GM18907 (cell line): ENCODE data around the gene SGCD.
A peak's percentile ranks its signal among the peaks of the same experiment; 100 is the strongest.

Experiments
- ATAC-seq: cut with Tn5 transposase; IDR thresholded peaks from one replicate; pipeline ENCODE4 v1.9.1; 2021; ENCODE audit warnings: mild to moderate bottlenecking, moderate library complexity; ENCODE audit not compliant: unreplicated experiment

Gene SGCD

DNA sequence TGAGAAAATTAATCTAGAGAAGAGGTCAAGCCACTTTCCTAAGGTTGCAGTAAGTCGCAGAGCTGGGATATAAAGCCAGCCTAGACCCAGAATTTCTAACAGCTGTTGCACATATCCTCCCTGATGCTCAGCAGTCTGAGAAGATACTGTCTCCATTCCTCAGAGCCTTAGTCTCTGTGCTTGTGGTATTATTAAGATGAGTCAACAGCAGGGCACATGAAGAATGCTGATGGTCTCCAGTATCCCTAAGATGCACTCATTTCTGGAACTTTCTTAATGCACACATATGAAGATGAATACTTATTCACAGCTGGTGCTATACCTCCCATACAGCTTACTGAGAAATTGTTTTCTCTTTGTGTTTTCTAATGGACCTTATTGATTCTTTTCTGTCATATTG is 32.5 kb downstream of the SGCD start:
- no peak for ATAC-seq

DNA sequence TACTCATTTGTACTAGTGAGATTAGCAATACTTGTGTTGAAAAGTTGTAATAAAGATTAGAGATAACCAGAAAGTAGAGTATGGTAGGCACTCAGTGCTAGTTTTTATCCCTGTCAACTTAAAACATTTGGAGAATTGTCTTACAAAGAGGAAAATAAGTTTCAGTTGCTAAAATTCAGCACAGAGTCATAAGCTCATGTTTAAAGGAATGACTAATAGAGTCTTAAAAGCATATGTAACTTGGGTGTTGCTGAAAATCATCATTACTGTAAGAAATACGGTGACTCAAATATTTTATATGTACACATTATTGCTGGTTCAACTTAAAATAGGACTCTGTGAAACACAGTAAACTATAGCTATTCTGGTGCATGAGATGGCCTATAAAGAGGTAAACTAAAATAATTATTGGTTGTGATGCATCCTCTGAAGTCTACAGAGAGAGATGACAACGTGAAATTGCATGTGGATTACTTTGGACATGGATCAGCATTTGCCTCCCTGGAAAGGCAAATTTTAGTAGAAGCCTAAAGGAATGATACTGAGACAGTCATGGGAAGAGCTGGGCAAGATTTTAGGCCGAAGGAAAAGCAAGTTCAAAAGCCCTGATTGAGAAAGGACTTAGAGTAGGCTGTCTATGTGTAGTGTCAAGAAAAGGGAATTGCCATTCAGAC is 34.6 kb downstream of the SGCD start:
- ATAC-seq, result no peak

DNA sequence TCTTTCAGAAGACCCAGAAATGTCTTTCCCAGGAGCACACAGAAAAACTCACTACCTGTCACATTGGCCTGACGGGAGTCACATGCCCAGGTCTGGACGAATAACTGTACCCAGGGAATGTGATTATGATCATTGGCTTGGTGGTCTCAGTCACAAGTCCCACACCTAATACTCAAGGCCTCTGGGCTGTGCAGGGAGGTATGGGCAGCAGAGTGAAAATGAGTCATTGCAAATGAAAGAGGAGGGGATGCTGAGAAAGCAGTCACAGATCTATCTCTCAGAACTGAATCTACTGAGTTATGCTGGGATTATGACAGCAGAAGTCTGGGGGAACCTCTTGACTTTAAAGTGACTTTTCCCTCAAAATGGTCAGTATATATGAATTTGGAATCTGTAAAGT is 36.9 kb downstream of the SGCD start:
- no peak for ATAC-seq

DNA sequence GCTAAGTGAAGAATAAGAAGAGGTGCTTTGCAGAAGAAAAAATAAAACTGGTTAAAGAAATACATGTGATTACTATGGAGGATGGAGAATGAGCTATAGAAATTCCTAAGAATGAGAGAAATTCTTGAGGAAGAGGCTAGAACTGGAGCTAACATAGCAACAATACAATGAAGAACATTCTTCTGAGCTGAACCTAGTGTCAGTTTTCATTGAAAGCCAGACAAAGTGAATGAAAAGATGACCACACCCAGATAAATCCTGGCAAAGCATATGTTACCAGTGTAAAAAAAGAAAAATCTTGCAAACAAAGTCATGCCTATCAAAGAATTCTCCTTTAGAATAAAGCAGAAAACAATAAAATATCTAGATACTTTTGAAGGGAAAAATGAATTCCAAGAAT is 39.6 kb downstream of the SGCD start:
- ATAC-seq, result no peak

DNA sequence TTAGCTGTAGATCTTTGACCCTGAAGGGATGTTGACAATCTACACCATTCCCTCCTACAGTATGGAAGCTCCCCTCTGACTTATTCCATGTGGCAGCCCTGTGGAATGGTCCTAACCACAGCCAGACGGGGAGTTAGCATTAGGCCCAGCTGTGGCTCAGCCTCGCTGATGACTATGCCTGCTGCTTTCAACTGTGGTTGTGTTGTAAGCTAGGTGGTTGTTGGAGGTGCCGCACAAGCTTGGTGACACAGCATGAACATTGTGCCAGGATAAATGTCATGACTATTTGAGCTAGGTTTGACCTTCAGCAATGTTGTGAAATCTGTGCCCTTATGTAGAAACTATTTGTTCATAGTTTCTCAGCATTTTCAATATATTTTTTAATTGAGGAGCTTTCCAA is 40.6 kb downstream of the SGCD start:
- no peak for ATAC-seq

DNA sequence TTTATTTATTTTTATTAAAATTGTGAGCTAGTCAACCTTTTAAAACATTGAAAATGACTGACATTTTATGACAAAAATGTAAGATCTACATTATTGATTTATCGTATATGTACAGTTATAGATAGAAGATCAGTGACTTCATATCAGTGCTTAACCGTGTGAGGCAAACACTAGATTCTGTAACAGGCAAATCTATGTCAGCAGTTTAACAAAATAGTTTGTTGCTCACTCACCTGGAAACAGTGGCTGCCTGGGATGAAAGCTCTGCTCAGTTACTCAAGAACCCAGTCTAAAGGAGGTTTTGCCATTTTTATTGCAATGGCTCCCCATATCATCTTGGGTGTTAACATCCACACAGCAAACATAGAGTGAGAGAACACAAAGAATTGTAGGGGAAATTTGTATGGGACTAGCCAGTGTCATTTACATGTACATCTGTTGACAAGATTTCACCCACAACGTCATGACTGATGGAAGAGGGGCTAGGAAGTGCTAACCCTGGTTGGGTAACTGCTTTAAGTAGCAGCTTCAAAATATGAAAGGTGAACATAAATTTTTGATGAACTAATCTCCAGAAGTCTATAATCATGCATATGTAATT is 49.0 kb downstream of the SGCD start:
- peak; percentile 66 for ATAC-seq

DNA sequence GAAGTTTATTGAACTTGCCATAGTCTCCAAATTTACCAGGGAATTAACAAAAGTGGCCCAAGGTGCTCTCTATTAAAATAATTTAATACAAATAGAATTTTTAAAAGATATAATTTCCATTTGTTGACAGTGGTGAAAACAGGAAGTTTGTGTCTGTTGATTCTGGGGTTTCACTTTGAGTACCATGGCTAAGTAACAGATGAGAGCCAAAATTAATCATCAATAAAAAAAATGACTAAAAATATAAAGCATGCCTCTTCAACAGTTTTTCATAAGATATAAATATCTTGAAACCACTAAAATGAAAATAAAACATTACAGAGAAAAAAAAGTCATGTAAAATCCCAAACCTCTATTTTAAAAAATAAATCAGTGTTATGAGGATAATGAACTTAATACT is 49.8 kb downstream of the SGCD start:
- ATAC-seq, result peak; percentile 77

DNA sequence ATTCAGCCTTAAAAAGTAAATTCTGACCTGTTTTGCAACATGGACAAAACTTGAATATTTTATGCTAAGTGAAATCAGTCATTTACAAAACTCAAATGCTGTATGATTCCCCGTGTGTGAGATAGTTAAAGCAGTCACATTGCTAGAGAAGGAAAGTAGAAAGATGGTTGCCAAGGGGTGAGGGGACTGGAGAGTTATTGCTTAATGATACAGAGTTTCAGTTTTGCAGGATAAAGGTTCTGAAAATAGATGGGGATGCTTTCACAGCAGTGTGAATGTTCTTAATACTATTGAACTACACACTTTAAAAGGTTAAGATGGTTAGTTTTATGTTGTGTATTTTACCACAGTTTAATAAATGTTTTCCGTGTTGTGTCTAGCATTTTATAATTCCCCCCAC is 51.2 kb downstream of the SGCD start:
- ATAC-seq, result peak; percentile 44

DNA sequence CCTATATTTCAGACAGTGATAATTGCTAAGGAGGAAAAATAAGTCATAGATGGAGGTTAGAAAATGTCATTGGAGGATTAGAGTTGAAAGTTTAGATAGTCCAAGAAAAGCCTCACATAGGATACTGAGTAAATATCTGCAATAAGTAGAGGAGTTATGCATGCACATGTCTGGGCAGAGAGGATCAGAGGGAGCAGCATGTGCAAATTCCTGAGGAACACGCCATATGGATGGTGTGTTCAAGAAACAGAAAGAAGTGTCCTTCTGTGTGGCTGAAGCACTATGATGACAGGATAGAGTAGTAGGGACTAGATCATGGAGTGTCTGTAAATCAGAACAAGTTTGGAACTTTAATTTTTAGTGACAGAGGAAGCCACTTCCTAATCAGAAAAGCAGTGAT is 52.2 kb downstream of the SGCD start:
- ATAC-seq, result no peak

DNA sequence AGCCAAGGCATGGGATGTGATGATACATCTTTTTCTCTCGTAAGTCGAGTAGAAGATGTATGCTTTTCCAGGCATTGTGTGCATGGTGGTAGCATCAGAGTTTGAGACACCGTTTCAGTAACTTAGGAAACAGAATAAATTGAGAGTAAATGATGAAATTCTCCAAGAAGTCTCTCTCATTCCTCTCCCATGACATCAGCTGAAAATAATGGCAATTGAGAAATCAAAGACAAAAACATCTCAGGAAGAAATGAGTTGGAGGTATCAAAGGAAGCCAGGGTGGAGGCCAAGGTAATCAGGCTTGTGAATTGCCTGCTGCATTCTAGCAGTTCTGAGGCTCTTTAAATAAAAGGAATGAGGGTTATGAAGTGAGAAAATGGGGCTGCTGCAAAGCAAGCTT is 53.9 kb downstream of the SGCD start:
- no peak for ATAC-seq

DNA sequence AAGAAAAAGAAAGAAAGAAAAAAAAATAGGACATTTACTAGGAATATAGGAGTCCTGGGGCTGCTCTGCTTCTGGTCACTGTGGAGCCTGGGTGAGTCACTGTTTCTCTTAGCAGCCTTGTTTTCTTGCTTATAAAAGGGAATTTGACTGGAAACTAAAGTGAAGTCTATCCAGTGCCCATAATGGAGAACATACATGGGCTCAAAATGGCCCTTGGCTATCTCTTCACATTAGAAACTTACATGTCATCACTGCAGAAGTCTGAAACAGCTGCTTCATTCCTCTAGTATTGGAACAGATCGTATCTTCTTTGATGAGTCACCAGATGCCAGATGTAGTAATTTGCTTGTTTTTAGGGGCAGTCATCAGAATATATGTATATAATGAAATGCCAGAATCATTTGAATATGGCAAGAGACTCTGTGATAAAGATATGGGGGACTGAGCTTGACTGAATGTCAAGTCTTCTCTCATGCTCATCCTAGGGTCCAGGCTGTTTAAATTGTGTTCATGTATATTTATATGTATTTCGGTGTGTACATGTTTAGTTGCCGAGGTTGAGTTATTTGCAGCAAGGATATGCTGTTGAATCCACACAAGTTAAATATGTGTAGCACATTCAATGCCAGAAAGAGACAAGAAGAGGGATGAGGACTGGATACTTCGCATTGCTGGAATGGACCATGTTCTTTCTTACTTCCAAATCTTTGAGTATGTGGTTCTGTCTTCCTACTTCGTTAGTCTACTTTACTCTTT is 56.7 kb downstream of the SGCD start:
- no peak for ATAC-seq

DNA sequence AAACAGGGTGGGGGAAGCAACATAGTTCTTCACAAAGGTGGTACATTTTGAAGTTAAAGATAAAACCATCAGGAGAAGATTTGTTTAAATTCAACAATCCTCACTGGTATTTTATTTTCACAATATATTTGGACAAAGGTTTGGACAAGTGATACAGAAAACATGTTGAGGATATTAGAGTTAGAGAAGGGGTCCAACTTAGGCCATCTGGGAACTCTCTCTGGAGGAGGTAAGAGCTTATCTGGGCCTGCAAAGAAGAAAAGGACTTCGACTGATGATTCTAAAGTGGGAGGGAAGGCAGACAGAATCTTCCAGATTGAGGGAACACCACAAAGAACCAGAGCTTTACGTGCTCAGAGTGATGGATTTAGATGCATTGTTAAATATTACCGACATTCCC is 58.5 kb downstream of the SGCD start:
- no peak for ATAC-seq

DNA sequence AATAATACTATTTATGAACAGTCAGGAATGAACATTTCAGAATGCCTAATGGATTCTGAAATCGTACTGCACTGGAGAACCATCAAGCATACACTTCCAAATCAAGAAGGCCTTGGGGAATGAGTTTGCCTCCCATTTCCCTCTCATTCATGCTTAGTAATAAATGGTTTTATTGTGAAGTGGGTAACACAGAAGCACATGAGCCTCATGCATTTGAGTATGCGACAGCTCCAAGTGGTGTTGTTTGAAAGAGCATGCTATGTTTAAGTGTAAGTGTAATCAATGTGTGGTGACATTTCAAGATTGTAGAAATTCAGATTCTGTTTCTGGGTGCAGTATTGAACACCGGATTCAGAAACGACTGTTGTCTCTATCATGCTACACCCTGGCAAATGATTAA is 60.0 kb downstream of the SGCD start:
- no peak for ATAC-seq

DNA sequence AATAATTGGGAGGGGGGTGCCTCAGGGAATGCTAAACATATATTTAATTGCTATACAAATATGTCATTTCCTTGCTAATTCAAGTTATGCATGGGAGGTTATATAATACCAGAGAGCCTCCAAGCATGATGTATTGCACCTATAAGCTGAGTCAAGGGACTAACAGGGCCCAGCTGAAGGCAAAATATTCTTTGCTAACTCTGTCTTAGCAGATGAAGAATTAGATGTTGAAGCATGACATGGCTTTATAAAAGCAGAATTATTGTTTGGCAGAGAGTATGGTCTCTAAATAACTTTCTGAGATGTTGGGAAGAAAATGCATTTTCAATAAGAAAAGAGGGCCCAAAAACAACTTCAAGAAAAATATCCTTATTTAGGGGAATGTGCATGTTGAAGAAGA is 60.4 kb downstream of the SGCD start:
- no peak for ATAC-seq

DNA sequence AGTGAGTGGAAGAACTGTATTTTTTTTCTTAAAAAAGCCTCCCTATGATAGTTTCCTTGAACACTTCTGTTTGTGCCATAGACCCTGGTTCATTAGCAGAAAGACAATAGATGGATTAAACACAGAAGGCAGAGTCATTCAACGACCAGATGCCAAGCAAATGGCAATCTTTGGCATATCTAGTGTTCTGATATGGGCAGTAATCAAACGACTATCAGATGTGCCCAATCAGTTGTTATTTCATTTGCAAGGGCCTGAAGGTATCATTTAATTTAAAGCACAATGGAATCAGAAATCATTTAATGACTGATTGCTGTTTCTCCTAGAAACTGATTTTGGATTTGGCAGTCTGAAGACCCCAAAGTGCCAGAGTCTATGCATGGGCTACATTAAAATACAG is 61.3 kb downstream of the SGCD start:
- no peak for ATAC-seq

DNA sequence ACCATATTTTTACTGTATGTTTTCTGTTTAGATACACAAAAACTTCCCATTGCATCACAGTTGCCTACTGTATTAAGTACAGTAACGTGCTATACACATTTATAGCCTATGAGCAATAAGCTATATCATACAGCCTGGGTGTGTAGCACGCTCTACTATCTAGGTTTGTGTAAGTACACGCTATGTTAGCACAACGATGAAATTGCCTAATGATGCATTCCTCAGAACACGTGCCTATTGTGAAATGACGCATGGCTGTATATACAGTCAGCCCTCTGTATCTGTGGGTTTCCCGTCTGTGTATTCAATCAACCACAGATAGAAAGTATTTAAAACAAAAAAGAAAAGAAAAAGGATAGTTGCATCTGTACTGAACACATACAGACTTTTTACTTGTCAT is 64.2 kb downstream of the SGCD start:
- ATAC-seq, result no peak

DNA sequence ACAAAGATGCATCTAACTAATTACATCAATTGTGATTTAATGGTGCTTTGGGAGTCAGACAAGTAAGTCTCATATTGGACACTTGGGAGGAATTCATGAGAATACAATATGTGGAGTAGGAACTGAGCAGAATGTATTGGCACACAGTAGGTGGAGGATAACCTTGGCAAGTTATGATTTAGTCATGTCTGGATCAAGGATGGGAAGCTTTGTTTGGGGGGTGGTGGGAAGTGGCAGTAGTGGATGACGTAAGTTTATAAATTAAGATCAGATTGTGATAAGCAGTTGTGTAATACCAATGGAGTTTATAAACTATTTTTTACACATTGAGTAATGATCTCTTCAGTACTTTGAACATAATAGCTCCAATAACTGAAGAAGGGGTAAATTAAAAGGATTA is 67.0 kb downstream of the SGCD start:
- no peak for ATAC-seq

DNA sequence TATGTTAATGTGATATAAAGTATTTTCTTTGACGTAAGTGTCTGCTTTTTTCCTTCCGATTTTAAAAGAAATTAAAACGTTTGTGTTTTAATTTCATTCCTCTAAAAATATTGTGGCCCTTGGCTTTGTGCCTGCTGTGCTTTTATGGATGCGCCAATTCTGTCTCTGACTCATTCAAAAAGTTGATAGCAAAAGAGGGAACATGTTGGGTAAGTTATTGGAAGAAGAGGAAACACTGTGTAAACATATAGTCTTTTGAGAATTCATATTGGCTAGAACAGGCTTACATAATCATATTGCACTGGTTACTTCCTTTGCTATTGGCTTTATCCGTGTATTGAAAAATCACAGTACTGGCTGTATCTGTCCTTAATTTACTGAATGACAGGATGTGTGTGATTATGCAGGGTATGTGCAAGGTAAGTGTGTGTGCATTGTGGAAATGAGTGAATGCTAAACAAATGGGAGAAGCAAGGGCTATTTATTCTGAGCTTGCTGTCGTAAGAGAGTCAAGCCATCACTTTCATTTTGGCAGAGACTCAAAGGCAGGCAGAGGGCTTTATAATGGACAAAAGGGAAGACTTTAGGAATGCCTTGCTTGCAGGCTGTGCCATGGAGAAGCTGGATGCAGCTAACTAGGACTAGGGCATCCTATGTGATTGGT is 67.8 kb downstream of the SGCD start:
- ATAC-seq, result no peak

DNA sequence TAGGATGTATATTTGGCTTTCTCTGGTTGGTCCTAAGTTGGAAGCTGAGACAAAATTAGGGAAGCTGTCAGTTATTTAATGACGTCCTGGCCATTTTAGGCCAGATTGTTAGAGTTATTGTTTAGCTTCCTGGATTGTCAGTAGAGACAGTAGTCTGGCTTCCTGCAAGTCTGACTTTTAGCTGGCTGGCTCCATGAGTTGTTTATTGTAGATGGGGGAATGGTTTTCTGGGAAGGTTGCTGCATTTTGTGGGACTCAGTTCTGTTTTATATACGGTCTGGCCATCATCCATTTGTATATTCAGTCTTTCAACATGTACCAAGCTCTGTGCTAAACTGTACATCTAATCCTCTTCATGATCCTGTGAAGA is 68.3 kb downstream of the SGCD start:
- ATAC-seq, result no peak

DNA sequence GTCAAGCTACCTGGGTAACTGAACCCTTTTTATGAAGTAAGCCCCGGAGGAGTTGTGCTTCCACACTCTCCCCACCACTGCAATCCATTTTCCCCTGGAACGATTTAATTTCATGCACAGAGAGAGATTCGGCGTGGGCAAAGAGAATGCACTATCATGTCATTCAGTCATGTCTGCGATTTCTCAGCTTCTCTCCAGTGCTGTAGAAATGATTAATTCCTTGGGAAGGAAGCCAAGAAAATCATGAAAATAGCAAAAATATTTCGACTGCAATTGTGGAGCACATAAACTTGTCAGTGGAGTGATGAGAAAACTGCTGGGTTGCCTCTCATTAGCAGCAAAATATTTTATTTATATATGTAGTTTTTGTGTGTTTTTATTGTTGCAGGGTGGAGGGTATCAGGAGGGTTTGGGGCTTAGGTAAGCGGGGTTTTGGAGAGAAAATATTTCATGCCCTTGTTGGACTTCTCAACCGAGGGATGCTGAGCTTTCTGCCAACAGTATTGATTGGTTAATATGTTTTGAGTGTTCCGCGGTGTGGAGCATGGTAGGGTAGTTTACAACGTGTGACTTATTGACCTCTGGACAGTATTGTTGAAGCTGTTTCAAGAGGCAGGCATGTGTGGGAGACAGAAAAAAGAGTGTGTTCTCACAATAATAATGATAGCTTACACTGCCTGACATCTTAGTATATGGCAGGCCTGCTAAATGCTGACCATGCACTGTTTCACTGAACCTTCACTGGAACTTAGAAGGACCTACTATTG is 69.3 kb downstream of the SGCD start:
- no peak for ATAC-seq

DNA sequence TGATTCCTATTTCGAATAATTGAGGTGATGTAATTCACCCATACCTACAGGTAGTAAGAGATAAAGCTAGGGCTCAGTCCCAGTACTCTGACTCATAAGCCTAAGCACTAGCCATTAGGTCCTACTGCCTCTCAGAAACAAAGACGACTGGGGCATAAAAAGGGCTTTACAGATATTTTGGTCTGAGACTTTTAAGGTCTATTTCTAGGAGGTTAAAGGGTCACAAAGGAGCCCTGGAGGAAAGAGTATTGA is 69.8 kb downstream of the SGCD start:
- ATAC-seq, result no peak

DNA sequence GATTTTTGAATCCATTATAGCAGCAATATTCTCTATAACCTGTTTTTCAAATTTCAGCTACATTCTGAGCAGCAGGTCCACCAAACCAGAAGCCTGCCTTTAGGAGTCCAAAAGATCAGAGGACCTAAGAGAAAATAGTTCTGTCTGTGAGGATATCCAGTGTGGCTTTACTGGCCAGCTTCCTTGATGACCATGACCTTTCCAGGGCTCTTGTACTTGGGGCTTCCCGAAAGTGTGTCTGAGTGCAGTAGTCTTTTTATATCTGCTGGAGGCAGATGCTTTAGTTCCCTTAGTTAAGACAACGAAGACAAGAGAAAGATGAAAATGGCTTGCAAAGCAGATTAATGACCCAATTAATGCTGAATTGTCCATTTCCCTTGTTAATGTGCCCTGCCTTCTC is 72.4 kb downstream of the SGCD start:
- ATAC-seq, result no peak
